ENCODE data around the gene MRNIP.
"Not testable (repeated sequence)": the region's sequence is repeated elsewhere in the genome, so short reads cannot be mapped to it uniquely, and the experiment has no call there.

Gene MRNIP

DNA sequence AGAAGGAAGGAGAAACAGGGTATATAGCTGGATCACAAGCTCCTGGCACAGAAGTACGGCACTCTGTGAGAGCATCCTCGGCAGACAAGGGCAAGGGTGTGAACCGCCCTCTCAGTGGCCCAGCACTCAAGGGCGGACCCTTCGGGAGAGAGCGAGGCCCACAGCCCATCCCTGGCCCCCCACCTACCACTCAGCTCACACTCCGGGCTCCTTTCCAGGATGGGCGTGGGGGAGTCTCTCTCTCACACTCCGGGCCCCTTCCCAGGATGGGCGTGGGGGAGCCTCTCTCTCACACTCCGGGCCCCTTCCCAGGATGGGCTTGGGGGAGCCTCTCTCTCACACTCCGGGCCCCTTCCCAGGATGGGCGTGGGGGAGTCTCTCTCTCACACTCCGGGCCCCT, 12.9 kb upstream of the MRNIP start:
- H3K27ac ChIP-seq (ENCODE audit: low read depth, low read length); H3K4me1 ChIP-seq (ENCODE audit: control insufficient read depth in 1 of 2, insufficient read depth in 2 of 2, low read length in 2 of 2); H3K79me1 ChIP-seq (ENCODE audit: low read length); H3K18ac ChIP-seq (ENCODE audit: low read length); H2AK5ac ChIP-seq (ENCODE audit: low read length); H3K79me2 ChIP-seq (ENCODE audit: control insufficient read depth, insufficient read depth, low read length, poor library complexity); H3K14ac ChIP-seq (ENCODE audit: low read length); H3K9me3 ChIP-seq (ENCODE audit: insufficient read depth, low read depth, low read length); H3K4ac ChIP-seq (ENCODE audit: low read depth, low read length); H3K4me3 ChIP-seq (ENCODE audit: low read depth, low read length); H2AFZ ChIP-seq (ENCODE audit: insufficient read depth, low read length, poor library complexity); H4K12ac ChIP-seq (ENCODE audit: low read depth, low read length); DNase-seq; H3K9ac ChIP-seq (ENCODE audit: low read length); H2BK5ac ChIP-seq (ENCODE audit: low read depth, low read length, poor library complexity); H4K8ac ChIP-seq (ENCODE audit: low read depth, low read length); H3K4me2 ChIP-seq (ENCODE audit: low read length); H2BK120ac ChIP-seq (ENCODE audit: insufficient read depth, low read length, poor library complexity); H3K27me3 ChIP-seq (ENCODE audit: insufficient read depth, low read length); H3K23ac ChIP-seq (ENCODE audit: low read length); H2BK12ac ChIP-seq (ENCODE audit: low read length); H4K91ac ChIP-seq (ENCODE audit: low read depth, low read length): not testable (repeated sequence)
- H3K36me3 ChIP-seq (ENCODE audit: control insufficient read depth in 1 of 2, insufficient read depth in 2 of 2, low read length in 2 of 2): peaks cover 74 to 83% of the 10 kb centered on the region in 2 experiments
- WGBS (ENCODE audit: extremely low coverage, insufficient coverage, insufficient read length): no CpG with 5 or more reads among the region's 14 CpGs

GRCh38 chr5:179870952-179871351, 12.3 kb upstream of the MRNIP start:
- H3K36me3 ChIP-seq (ENCODE audit: control insufficient read depth in 1 of 2, insufficient read depth in 2 of 2, low read length in 2 of 2): peaks cover 77 to 83% of the 10 kb centered on the region in 2 experiments
- H3K4me2 ChIP-seq (ENCODE audit: low read length): no peak overlapping the region
- H3K9ac ChIP-seq (ENCODE audit: low read length): no peak overlapping the region
- no peak overlapping the region for H3K18ac ChIP-seq (ENCODE audit: low read length)
- H2AFZ ChIP-seq (ENCODE audit: insufficient read depth, low read length, poor library complexity): no peak overlapping the region
- no peaks in the 10 kb centered on the region for H3K79me1 ChIP-seq (ENCODE audit: low read length)
- H3K4ac ChIP-seq (ENCODE audit: low read depth, low read length): no peak overlapping the region
- no peaks in the 10 kb centered on the region for H3K4me1 ChIP-seq (ENCODE audit: control insufficient read depth in 1 of 2, insufficient read depth in 2 of 2, low read length in 2 of 2)
- DNase-seq: no peak
- H4K12ac ChIP-seq (ENCODE audit: low read depth, low read length): no peak overlapping the region
- H3K27ac ChIP-seq (ENCODE audit: low read depth, low read length): no peak overlapping the region
- H3K79me2 ChIP-seq (ENCODE audit: control insufficient read depth, insufficient read depth, low read length, poor library complexity): no peaks in the 10 kb centered on the region
- no peak overlapping the region for H2BK12ac ChIP-seq (ENCODE audit: low read length)
- no peak overlapping the region for H3K23ac ChIP-seq (ENCODE audit: low read length)
- H4K91ac ChIP-seq (ENCODE audit: low read depth, low read length): no peak overlapping the region
- no peak overlapping the region for H3K4me3 ChIP-seq (ENCODE audit: low read depth, low read length)
- no peak overlapping the region for H2BK120ac ChIP-seq (ENCODE audit: insufficient read depth, low read length, poor library complexity)
- H4K8ac ChIP-seq (ENCODE audit: low read depth, low read length): no peak overlapping the region
- H3K27me3 ChIP-seq (ENCODE audit: insufficient read depth, low read length): no peaks in the 10 kb centered on the region
- H2AK5ac ChIP-seq (ENCODE audit: low read length): no peak overlapping the region
- no peak overlapping the region for H2BK5ac ChIP-seq (ENCODE audit: low read depth, low read length, poor library complexity)
- no peak overlapping the region for H3K14ac ChIP-seq (ENCODE audit: low read length)
- H3K9me3 ChIP-seq (ENCODE audit: insufficient read depth, low read depth, low read length): peaks cover 2% of the 10 kb centered on the region
- no CpG with 5 or more reads among the region's 3 CpGs for WGBS (ENCODE audit: extremely low coverage, insufficient coverage, insufficient read length)

- DNase-seq: peak in 1 of 2 donors; percentile 55
- H3K4me2 ChIP-seq (ENCODE audit: low read length): no peak overlapping the region
- no peaks in the 10 kb centered on the region for H3K79me2 ChIP-seq (ENCODE audit: control insufficient read depth, insufficient read depth, low read length, poor library complexity)
- no peak overlapping the region for H4K91ac ChIP-seq (ENCODE audit: low read depth, low read length)
- no CpG with 5 or more reads among the region's 17 CpGs for WGBS (ENCODE audit: extremely low coverage, insufficient coverage, insufficient read length)
- H3K14ac ChIP-seq (ENCODE audit: low read length): no peak overlapping the region
- no peak overlapping the region for H3K23ac ChIP-seq (ENCODE audit: low read length)
- H3K36me3 ChIP-seq (ENCODE audit: control insufficient read depth in 1 of 2, insufficient read depth in 2 of 2, low read length in 2 of 2): peaks cover 76 to 81% of the 10 kb centered on the region in 2 experiments
- no peak overlapping the region for H2BK12ac ChIP-seq (ENCODE audit: low read length)
- no peak overlapping the region for H2AFZ ChIP-seq (ENCODE audit: insufficient read depth, low read length, poor library complexity)
- H3K9me3 ChIP-seq (ENCODE audit: insufficient read depth, low read depth, low read length): no peaks in the 10 kb centered on the region
- H4K12ac ChIP-seq (ENCODE audit: low read depth, low read length): no peak overlapping the region
- no peak overlapping the region for H2BK120ac ChIP-seq (ENCODE audit: insufficient read depth, low read length, poor library complexity)
- no peak overlapping the region for H3K4me3 ChIP-seq (ENCODE audit: low read depth, low read length)
- no peak overlapping the region for H3K27ac ChIP-seq (ENCODE audit: low read depth, low read length)
- H3K27me3 ChIP-seq (ENCODE audit: insufficient read depth, low read length): no peaks in the 10 kb centered on the region
- no peak overlapping the region for H3K9ac ChIP-seq (ENCODE audit: low read length)
- no peak overlapping the region for H3K18ac ChIP-seq (ENCODE audit: low read length)
- no peaks in the 10 kb centered on the region for H3K79me1 ChIP-seq (ENCODE audit: low read length)
- H2BK5ac ChIP-seq (ENCODE audit: low read depth, low read length, poor library complexity): no peak overlapping the region
- H2AK5ac ChIP-seq (ENCODE audit: low read length): no peak overlapping the region
- H4K8ac ChIP-seq (ENCODE audit: low read depth, low read length): no peak overlapping the region
- no peaks in the 10 kb centered on the region for H3K4me1 ChIP-seq (ENCODE audit: control insufficient read depth in 1 of 2, insufficient read depth in 2 of 2, low read length in 2 of 2)
- no peak overlapping the region for H3K4ac ChIP-seq (ENCODE audit: low read depth, low read length)
These were observed 11.8 kb upstream of the MRNIP start for GRCh38 chr5:179870403-179870903.

DNA sequence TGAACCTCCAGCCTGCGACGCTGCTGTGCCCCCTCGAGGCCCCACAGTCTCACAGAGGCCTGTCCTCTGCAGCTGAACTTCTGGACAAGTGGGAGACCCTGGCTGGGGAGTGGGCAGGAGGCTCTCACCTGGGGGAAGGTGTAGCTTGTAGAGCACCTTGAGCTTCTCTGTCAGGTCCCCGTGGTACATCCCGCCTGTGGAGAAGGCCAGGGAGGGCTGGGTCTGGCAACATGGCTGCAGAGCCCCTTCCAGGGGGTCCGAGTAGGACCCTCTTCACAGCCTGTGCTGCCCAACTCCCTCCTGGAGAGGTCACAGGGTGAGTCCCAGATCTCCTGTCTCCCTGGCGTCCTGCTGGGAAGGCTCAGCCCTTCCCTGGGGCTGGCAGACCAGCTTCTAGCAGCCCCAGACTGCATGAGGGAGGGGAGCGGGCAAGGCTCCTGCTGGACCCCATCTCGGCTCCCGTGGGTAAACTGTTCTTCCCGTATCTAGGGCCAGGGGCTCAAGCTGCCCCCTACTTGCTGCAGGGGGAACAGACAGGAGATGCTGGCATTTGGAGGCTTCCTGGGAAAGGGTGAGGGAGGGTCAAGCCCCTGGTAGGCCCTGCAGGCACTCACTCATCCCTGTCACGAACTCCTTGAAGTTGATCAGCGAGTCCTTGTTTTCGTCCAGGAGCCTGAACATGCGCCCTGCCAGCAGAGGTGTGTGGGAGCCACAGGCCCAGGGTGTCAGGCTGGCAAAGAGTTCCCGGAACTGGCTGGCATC, 11.2 kb upstream of the MRNIP start:
- peaks cover 77 to 83% of the 10 kb centered on the region in 2 experiments for H3K36me3 ChIP-seq (ENCODE audit: control insufficient read depth in 1 of 2, insufficient read depth in 2 of 2, low read length in 2 of 2)
- H2AFZ ChIP-seq (ENCODE audit: insufficient read depth, low read length, poor library complexity): no peak overlapping the region
- no peak overlapping the region for H2BK120ac ChIP-seq (ENCODE audit: insufficient read depth, low read length, poor library complexity)
- H2BK12ac ChIP-seq (ENCODE audit: low read length): no peak overlapping the region
- H4K91ac ChIP-seq (ENCODE audit: low read depth, low read length): no peak overlapping the region
- no peak overlapping the region for H3K4ac ChIP-seq (ENCODE audit: low read depth, low read length)
- DNase-seq: no peak
- no peaks in the 10 kb centered on the region for H3K79me2 ChIP-seq (ENCODE audit: control insufficient read depth, insufficient read depth, low read length, poor library complexity)
- WGBS (ENCODE audit: extremely low coverage, insufficient coverage, insufficient read length): no CpG with 5 or more reads among the region's 16 CpGs
- no peak overlapping the region for H3K23ac ChIP-seq (ENCODE audit: low read length)
- no peak overlapping the region for H3K27ac ChIP-seq (ENCODE audit: low read depth, low read length)
- H3K4me3 ChIP-seq (ENCODE audit: low read depth, low read length): no peak overlapping the region
- no peak overlapping the region for H3K14ac ChIP-seq (ENCODE audit: low read length)
- H3K18ac ChIP-seq (ENCODE audit: low read length): no peak overlapping the region
- no peak overlapping the region for H4K8ac ChIP-seq (ENCODE audit: low read depth, low read length)
- no peak overlapping the region for H2BK5ac ChIP-seq (ENCODE audit: low read depth, low read length, poor library complexity)
- no peaks in the 10 kb centered on the region for H3K79me1 ChIP-seq (ENCODE audit: low read length)
- H3K27me3 ChIP-seq (ENCODE audit: insufficient read depth, low read length): no peaks in the 10 kb centered on the region
- H3K9me3 ChIP-seq (ENCODE audit: insufficient read depth, low read depth, low read length): peaks cover under 1% of the 10 kb centered on the region
- H2AK5ac ChIP-seq (ENCODE audit: low read length): no peak overlapping the region
- H3K4me2 ChIP-seq (ENCODE audit: low read length): no peak overlapping the region
- H4K12ac ChIP-seq (ENCODE audit: low read depth, low read length): no peak overlapping the region
- peak overlapping the region; percentile 16 for H3K9ac ChIP-seq (ENCODE audit: low read length)
- H3K4me1 ChIP-seq (ENCODE audit: control insufficient read depth in 1 of 2, insufficient read depth in 2 of 2, low read length in 2 of 2): no peaks in the 10 kb centered on the region

Data from trophoblast cell (in vitro differentiated cells and primary cell).